SKM-1 treated with dmso at 0.1 percent for 144 hours (cell line): ENCODE data around the gene MPZL1.

Experiments used
- DNase-seq: peaks from one replicate; lab custom pipeline; 2025; ENCODE audit not compliant: unreplicated experiment; lab: John Stamatoyannopoulos, UW

Gene MPZL1

GRCh38 chr1:167776151-167776550, 54.4 kb downstream of the MPZL1 start:
- no peak for DNase-seq

DNA sequence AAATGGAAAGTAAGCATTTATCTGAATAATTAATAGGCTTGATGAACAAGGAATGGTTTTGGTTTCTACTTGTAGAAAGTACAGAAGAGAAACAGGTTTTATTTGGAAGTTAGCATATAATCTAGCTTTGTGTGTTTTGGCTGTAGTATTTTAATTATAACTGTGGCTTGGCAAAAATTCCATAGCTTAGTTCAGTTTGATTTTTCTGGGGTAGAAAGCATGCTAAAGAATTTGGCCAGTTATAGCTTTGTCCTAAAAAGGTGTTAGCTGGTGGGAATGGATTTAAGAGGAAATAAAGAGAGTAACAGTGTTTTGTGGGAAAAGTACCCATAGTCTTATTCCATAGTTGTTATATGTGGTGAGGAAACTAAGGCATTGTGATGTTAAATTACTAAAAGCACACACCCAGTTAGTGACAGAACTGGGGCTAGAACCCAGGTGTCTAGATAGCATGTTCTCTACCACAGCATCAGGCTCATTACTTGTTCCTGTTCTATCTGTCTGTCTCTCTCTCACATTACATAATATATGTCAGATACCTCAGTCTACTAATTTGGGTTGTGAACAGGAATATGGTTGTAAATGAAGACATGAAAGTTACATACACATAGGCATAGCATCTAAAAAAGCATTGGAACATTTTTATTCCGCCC, 55.0 kb downstream of the MPZL1 start:
- no peak for DNase-seq

DNA sequence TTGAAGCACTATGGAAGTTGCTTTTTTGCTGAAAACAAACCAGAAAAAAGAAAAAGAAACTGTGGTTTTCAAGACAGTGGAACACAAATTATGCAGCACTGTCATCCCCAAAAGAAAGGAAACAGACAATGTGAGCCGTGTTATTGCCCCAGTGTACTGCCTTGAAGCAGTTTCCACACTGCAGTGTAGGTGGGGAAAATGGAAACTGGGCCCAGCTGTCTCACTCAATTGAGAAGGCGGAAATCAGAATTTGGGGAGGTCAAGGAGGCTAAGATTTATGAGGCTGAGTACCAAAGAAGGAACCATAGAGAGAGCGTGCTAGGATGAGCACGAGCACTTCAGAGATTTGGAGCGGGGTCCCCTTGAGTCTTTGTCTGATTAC, 55.5 kb downstream of the MPZL1 start:
- no peak for DNase-seq

DNA sequence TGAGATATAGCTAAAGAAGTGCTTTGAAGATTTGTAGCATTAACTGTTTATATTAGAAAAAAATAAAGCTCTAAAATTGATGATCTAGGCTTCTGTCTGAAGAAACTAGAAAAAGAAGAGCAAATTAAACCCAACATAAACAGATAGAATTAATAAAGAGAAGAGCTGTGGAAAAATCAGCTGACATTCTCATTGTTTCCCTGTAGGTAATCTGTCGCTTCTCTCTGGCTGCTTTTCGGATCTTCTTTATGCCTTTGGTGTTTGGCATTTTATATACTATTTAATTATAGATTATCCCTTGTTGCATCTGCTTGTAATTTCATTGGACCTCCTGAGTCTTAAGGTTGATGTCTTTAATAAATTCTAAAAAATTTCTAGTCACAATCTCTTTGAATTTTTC, 59.8 kb downstream of the MPZL1 start:
- no peak for DNase-seq

GRCh38 chr1:167782946-167783345, 61.2 kb downstream of the MPZL1 start:
- DNase-seq, result no peak

DNA sequence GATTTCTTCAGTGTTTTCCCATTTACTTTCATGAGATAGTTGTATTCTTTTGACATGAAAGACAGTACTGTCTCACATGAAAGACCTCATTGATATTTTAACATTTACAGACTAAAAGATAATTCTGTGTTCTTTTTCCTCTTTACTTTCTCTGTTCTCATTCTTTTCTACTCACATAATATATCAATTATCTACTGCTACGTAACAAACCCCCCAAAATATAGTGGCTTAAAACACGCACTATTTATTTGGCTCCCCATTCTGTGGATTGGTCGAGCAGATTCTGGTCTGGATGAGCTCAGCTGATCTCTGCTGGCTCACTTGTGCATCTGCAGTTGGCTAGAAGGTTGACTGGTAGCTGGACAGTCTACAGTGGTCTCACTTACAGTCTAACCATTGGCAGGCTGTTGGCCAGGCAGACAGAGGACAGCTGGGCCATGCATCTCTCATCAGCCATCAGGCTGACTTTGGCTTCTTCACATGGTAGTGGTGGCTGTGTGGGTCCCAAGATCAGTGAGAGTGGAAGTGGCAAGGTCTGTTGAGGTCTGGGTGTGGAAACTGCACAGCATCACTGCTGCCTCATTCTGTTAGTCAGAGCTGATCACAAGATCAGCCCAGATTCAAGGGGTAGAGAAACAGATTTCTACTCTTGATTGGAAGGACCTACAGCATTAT, 63.2 kb downstream of the MPZL1 start:
- DNase-seq, result no peak

DNA sequence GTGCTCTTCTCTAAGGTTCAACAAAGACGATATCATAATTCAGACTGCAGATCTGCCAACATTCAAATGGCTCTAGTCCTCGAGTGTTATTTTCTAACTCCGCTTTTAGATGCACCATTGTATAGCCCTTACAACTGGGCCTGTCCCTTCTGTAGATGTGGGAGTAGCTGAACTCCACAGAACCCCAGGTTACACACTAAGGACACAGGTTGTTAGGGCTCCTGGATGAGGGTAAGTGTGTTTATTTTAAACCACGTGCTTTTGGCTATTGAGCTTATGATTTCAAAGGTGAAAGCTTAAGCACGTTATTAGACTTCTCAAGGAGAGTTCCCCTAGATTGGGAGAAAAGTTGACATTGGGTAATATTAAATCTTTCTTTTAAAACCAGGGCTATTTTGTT, 64.7 kb downstream of the MPZL1 start:
- no peak for DNase-seq

GRCh38 chr1:167789501-167789900, 67.7 kb downstream of the MPZL1 start:
- DNase-seq, result no peak

DNA sequence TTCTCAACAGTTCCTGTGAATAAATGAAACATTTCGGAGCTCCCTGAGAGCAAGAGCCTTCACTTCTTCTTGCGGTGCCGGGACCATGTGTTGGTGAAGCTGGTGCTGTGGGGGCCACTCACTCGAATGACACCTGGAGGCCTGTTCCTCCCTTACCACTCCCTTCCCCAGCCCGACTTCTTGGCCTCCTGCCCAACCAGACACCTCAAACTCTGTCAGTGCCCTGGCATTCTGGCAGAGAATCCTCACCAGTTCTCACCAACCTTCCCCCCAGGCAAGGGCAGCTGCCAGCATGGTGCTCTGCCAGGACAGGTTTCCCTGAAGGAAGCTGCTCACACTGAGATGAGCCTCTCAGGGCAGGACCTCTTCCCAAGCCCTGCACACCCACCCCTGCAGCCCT, 68.3 kb downstream of the MPZL1 start:
- no peak for DNase-seq

GRCh38 chr1:167791281-167792187, 69.8 kb downstream of the MPZL1 start:
- peak; percentile 54 for DNase-seq

DNA sequence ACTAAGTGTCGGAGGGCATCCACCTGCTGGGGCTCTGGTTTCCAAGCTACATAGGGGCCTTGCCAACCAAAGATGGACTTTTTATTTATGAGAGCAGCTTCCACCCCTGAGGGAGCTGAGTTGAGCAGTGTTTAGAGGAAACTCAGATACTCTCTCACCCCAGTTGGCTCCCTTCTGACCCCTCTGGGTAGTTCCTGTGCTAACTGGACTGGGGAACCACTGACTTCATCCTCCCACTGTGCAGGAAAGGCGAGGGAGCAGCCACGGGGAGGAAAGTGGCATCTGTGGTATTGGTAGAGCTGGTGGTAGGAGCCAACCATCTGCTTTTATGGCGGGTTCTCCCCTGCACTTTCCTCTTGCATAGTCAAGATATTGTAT, 70.4 kb downstream of the MPZL1 start:
- DNase-seq, result peak; percentile 14

GRCh38 chr1:167794043-167794442, 72.3 kb downstream of the MPZL1 start:
- DNase-seq, result no peak

- DNase-seq, result no peak
These were observed 74.3 kb downstream of the MPZL1 start for GRCh38 chr1:167795810-167796740.

- DNase-seq, result no peak
These were observed 75.2 kb downstream of the MPZL1 start for GRCh38 chr1:167797015-167797414.

DNA sequence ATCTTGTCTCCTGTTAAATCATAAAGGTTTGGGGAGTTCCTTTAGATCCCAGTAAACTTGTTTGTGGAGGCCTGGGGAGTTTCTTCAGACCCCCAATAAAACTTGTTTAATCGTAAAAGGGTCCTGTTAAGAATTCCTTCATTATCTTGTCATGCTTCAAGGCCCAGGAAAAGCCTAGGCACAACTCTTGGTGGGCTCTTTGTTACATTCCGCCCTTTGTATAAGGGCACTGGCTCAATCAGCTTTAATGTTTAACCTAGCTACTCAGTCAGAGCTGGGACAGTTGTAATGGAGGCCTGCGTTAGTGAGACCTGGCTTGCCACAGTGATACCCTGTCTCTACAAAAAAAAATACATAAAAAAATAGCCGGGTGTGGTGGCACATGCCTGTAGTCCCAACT, 77.2 kb downstream of the MPZL1 start:
- DNase-seq, result no peak

DNA sequence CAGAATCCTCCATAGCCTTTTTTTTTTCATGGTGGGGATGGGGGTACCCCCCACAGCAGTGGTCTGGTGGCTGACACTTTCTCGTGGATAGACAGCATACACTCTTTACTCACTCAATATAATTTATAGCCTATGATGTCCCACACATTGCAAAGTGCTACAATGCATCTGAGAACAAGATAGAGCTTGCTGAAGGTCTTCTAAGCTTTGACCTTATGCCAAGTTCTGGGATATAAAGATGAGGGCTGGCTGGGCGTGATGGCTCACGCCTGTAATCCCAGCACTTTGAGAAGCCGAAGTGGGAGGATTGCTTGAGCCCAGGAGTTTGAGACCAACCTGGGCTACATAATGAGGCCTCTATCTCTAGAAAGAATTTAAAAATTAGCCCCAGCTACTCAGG, 78.0 kb downstream of the MPZL1 start:
- no peak for DNase-seq

GRCh38 chr1:167800251-167800650, 78.5 kb downstream of the MPZL1 start:
- DNase-seq, result no peak

- no peak for DNase-seq
These were observed 80.5 kb downstream of the MPZL1 start for GRCh38 chr1:167802235-167802634.

GRCh38 chr1:167803358-167804207, 81.8 kb downstream of the MPZL1 start:
- DNase-seq, result peak; percentile 97

- no peak for DNase-seq
These were observed 83.3 kb downstream of the MPZL1 start for GRCh38 chr1:167805041-167805556.
